Neuronal stem cell (in vitro differentiated cells): ENCODE measurements around the gene DALRD3.

Experiments used
- DNase-seq: peaks from one replicate; pipeline ENCODE4 v3.0.0-alpha.2; 2013; ENCODE audit warnings: low spot score
- H2AFZ ChIP-seq: one replicate; pipeline ENCODE4 v1.6.1; 2013; ENCODE audit warnings: mild to moderate bottlenecking, low read length, inconsistent platforms
- H2AK5ac ChIP-seq: 2 replicates; pipeline ENCODE4 v1.6.1; 2013; ENCODE audit warnings: low read depth, mild to moderate bottlenecking, inconsistent platforms, low read length, moderate library complexity, mixed read lengths
- H2BK120ac ChIP-seq: 2 replicates; pipeline ENCODE4 v1.6.1; 2013; ENCODE audit warnings: low read depth, mild to moderate bottlenecking, inconsistent platforms, low read length, moderate library complexity, mixed read lengths
- H2BK12ac ChIP-seq: one replicate; pipeline ENCODE4 v1.6.1; 2013; ENCODE audit warnings: low read length, inconsistent platforms
- H2BK15ac ChIP-seq: 2 replicates; pipeline ENCODE4 v1.6.1; 2013; ENCODE audit warnings: mild to moderate bottlenecking, low read length, inconsistent platforms, mixed read lengths
- H2BK5ac ChIP-seq: one replicate; pipeline ENCODE4 v1.6.1; 2013; ENCODE audit warnings: inconsistent platforms, mild to moderate bottlenecking, low read length, moderate library complexity
- H3K14ac ChIP-seq: one replicate; pipeline ENCODE4 v1.6.1; 2013; ENCODE audit warnings: low read length, inconsistent platforms
- H3K18ac ChIP-seq: 2 replicates; pipeline ENCODE4 v1.6.1; 2013; ENCODE audit warnings: low read length, inconsistent platforms
- H3K23ac ChIP-seq: 2 replicates; pipeline ENCODE4 v1.6.1; 2013; ENCODE audit warnings: low read depth, mild to moderate bottlenecking, mixed read lengths, low read length, inconsistent platforms; ENCODE audit not compliant: poor library complexity
- H3K27ac ChIP-seq: replicated peaks from 3 replicates; pipeline ENCODE4 v1.5.1; 2013; ENCODE audit warnings: low read length, inconsistent platforms
- H3K27me3 ChIP-seq, 3 experiments: 2 replicates each; pipeline ENCODE4 v1.6.1; 2013; ENCODE audit warnings: low read length in 3 of 3, mild to moderate bottlenecking in 2 of 3, inconsistent platforms in 1 of 3, low read depth in 1 of 3, mixed read lengths in 1 of 3, moderate library complexity in 1 of 3; ENCODE audit not compliant: control insufficient read depth in 3 of 3, insufficient read depth in 3 of 3
- H3K36me3 ChIP-seq, 2 donors: replicated peaks in 1 of 2; 2 replicates each; pipeline ENCODE4 v1.6.1; 2013; ENCODE audit warnings: low read length in 2 of 2; ENCODE audit not compliant: control insufficient read depth in 2 of 2, insufficient read depth in 2 of 2
- H3K4ac ChIP-seq: 2 replicates; pipeline ENCODE4 v1.6.1; 2013; ENCODE audit warnings: inconsistent platforms, mild to moderate bottlenecking, low read length, moderate library complexity
- H3K4me1 ChIP-seq, 2 donors: 1 replicate in 1 of 2; 2 replicates in 1 of 2; pipeline ENCODE4 v1.6.1; 2013; ENCODE audit warnings: low read length in 2 of 2, low read depth in 1 of 2; ENCODE audit not compliant: control insufficient read depth in 2 of 2, insufficient read depth in 1 of 2
- H3K4me2 ChIP-seq: one replicate; pipeline ENCODE4 v1.6.1; 2013; ENCODE audit warnings: mild to moderate bottlenecking, low read length, inconsistent platforms; ENCODE audit not compliant: insufficient read depth, poor library complexity, severe bottlenecking
- H3K4me3 ChIP-seq, 2 donors: 2 replicates each; pipeline ENCODE4 v1.5.1; 2013; ENCODE audit warnings: low read length in 2 of 2, mild to moderate bottlenecking in 2 of 2, inconsistent platforms in 1 of 2, moderate library complexity in 1 of 2
- H3K79me1 ChIP-seq: one replicate; pipeline ENCODE4 v1.6.1; 2013; ENCODE audit warnings: low read depth, mild to moderate bottlenecking, inconsistent platforms, low read length, moderate library complexity
- H3K9ac ChIP-seq: one replicate; pipeline ENCODE4 v1.6.1; 2013; ENCODE audit warnings: mild to moderate bottlenecking, low read depth, low read length, inconsistent platforms; ENCODE audit not compliant: poor library complexity
- H3K9me3 ChIP-seq, 2 donors: replicated peaks in 1 of 2; 2 replicates each; pipeline versions ENCODE3 to v1.6.1; 2013; ENCODE audit warnings: low read length in 2 of 2, mild to moderate bottlenecking in 2 of 2, inconsistent platforms in 1 of 2, low read depth in 1 of 2, mixed read lengths in 1 of 2, moderate library complexity in 1 of 2; ENCODE audit not compliant: control insufficient read depth in 2 of 2, insufficient read depth in 1 of 2
- H4K8ac ChIP-seq: one replicate; pipeline ENCODE4 v1.6.1; 2013; ENCODE audit warnings: low read depth, mild to moderate bottlenecking, inconsistent platforms, low read length, moderate library complexity
- H4K91ac ChIP-seq: one replicate; pipeline ENCODE4 v1.6.1; 2013; ENCODE audit warnings: low read length, low read depth, mild to moderate bottlenecking, inconsistent platforms; ENCODE audit not compliant: poor library complexity
- WGBS, 2 donors: extraction: QIAGEN DNeasy Blood & Tissue Kit; methylation state at CpG; one replicate each; pipeline ENCODE4 v1.1.7; 2013; ENCODE audit warnings: missing lambda C conversion rate in 2 of 2, mixed read lengths in 1 of 2; ENCODE audit not compliant: insufficient read length in 2 of 2, insufficient replicate concordance in 1 of 2; ENCODE audit errors: extremely low coverage in 2 of 2; 5-methylcytosine and 5-hydroxymethylcytosine counted together

Gene DALRD3

GRCh38 chr3:49006408-49007067 lies 11.8 kb downstream of the DALRD3 start:
- Histone ChIP-seq H3K4me2 (peak overlapping the region; percentile 97), H2BK15ac (peak overlapping the region; percentile 92), H3K79me1 (peaks cover 12% of the 10 kb centered on the region), H3K36me3 (peaks cover 9 to 29% of the 10 kb centered on the region in 2 donors), H3K23ac (peak overlapping the region; percentile 95), H2BK120ac (peak overlapping the region; percentile 88), H4K8ac (no peak overlapping the region), H3K14ac (no peak overlapping the region), H3K27me3 (no peaks in the 10 kb centered on the region), H2AK5ac (peak overlapping the region; percentile 97), H3K4ac (peak overlapping the region; percentile 39), H2BK5ac (no peak overlapping the region), H3K4me1 (peaks cover 13 to 15% of the 10 kb centered on the region in 2 donors), H3K27ac (no peak overlapping the region), H4K91ac (peak overlapping the region; percentile 79), H3K4me3 (peak overlapping the region; percentile 83 to 97), H3K9ac (peak overlapping the region; percentile 95), H3K9me3 (no peaks in the 10 kb centered on the region), H3K18ac (peak overlapping the region; percentile 95), H2BK12ac (peak overlapping the region; percentile 43), H2AFZ (peak overlapping the region; percentile 89)
- DNase-seq: no peak
- no CpG with 5 or more reads among the region's 32 CpGs for WGBS, 2 donors

GRCh38 chr3:49005998-49006397 lies 12.4 kb downstream of the DALRD3 start:
- Histone ChIP-seq H2BK15ac (no peak overlapping the region), H4K91ac (no peak overlapping the region), H3K4ac (no peak overlapping the region), H4K8ac (no peak overlapping the region), H2BK5ac (no peak overlapping the region), H3K14ac (no peak overlapping the region), H3K27ac (no peak overlapping the region), H3K4me2 (no peak overlapping the region), H2AK5ac (peak overlapping the region; percentile 0), H3K9ac (no peak overlapping the region), H3K4me3 (peak overlapping the region in 1 of 2 donors; percentile 83), H3K79me1 (peaks cover 10% of the 10 kb centered on the region), H2BK12ac (no peak overlapping the region), H3K23ac (no peak overlapping the region), H2BK120ac (no peak overlapping the region), H2AFZ (no peak overlapping the region), H3K27me3 (no peaks in the 10 kb centered on the region), H3K36me3 (peaks cover 6 to 23% of the 10 kb centered on the region in 2 donors), H3K18ac (no peak overlapping the region), H3K4me1 (peaks cover 13 to 15% of the 10 kb centered on the region in 2 donors), H3K9me3 (no peaks in the 10 kb centered on the region)
- no peak for DNase-seq
- WGBS, 2 donors: no CpG with 5 or more reads among the region's 5 CpGs

- Histone ChIP-seq H3K9me3 (no peaks in the 10 kb centered on the region), H2BK5ac (no peak overlapping the region), H4K91ac (no peak overlapping the region), H3K23ac (peak overlapping the region; percentile 28), H3K79me1 (peaks cover 10% of the 10 kb centered on the region), H3K27me3 (no peaks in the 10 kb centered on the region), H3K14ac (no peak overlapping the region), H3K9ac (peak overlapping the region; percentile 39), H4K8ac (no peak overlapping the region), H2BK120ac (no peak overlapping the region), H3K4me3 (no peak overlapping the region), H3K27ac (no peak overlapping the region), H2BK15ac (no peak overlapping the region), H2AK5ac (no peak overlapping the region), H2AFZ (no peak overlapping the region), H3K36me3 (peaks cover 6 to 21% of the 10 kb centered on the region in 2 donors), H3K4me2 (no peak overlapping the region), H3K4ac (no peak overlapping the region), H3K18ac (no peak overlapping the region), H2BK12ac (no peak overlapping the region), H3K4me1 (peaks cover 13 to 15% of the 10 kb centered on the region in 2 donors)
- no peak for DNase-seq
- no CpG with 5 or more reads among the region's 3 CpGs for WGBS, 2 donors
These were observed 13.1 kb downstream of the DALRD3 start for GRCh38 chr3:49005303-49005680.

GRCh38 chr3:49004352-49005302 lies 13.8 kb downstream of the DALRD3 start:
- no peak overlapping the region for H3K4me3 ChIP-seq
- no CpG with 5 or more reads among the region's 16 CpGs for WGBS, 2 donors
- no peak overlapping the region for H3K4ac ChIP-seq
- no peak overlapping the region for H3K14ac ChIP-seq
- no peak overlapping the region for H2BK5ac ChIP-seq
- H3K9ac ChIP-seq: no peak overlapping the region
- H3K79me1 ChIP-seq: peaks cover 10% of the 10 kb centered on the region
- H3K36me3 ChIP-seq: peaks cover 6 to 16% of the 10 kb centered on the region in 2 donors
- H2AFZ ChIP-seq: no peak overlapping the region
- no peak overlapping the region for H2BK15ac ChIP-seq
- no peaks in the 10 kb centered on the region for H3K9me3 ChIP-seq
- no peak for DNase-seq
- no peak overlapping the region for H2BK120ac ChIP-seq
- no peak overlapping the region for H2BK12ac ChIP-seq
- no peaks in the 10 kb centered on the region for H3K27me3 ChIP-seq
- H4K91ac ChIP-seq: no peak overlapping the region
- peak overlapping the region; percentile 57 for H2AK5ac ChIP-seq
- H3K27ac ChIP-seq: no peak overlapping the region
- H4K8ac ChIP-seq: no peak overlapping the region
- H3K4me2 ChIP-seq: no peak overlapping the region
- peak overlapping the region; percentile 66 for H3K23ac ChIP-seq
- peaks cover 15% of the 10 kb centered on the region in 2 donors for H3K4me1 ChIP-seq
- no peak overlapping the region for H3K18ac ChIP-seq
